Measurements from ENCODE around the gene SHBG.
"Not testable (repeated sequence)": the region's sequence is repeated elsewhere in the genome, so short reads cannot be mapped to it uniquely, and the experiment has no call there.

The SHBG gene

GRCh38 chr17:7611635-7612293, 18.2 kb upstream of the SHBG start:
- DNase-seq (ENCODE audit: extremely low read depth in 1 of 2, low read depth in 1 of 2) = no peak

GRCh38 chr17:7612294-7612640, 17.7 kb upstream of the SHBG start:
- no peak for DNase-seq (ENCODE audit: extremely low read depth in 1 of 2, low read depth in 1 of 2)

- DNase-seq (ENCODE audit: extremely low read depth in 1 of 2, low read depth in 1 of 2) = no peak
These were observed 16.0 kb upstream of the SHBG start for GRCh38 chr17:7613769-7614424.

GRCh38 chr17:7614425-7615264, 15.3 kb upstream of the SHBG start, which contains the start of gene FXR2:
Gene FXR2, minus strand, starts transcription at chr17:7614897. Its CDS starts 365 bp downstream, at chr17:7614532.
- DNase-seq (ENCODE audit: extremely low read depth in 1 of 2, low read depth in 1 of 2) = peak; percentile 93 to 98

GRCh38 chr17:7615265-7615747, 14.6 kb upstream of the SHBG start:
- no peak for DNase-seq (ENCODE audit: extremely low read depth in 1 of 2, low read depth in 1 of 2)

GRCh38 chr17:7618608-7619007, 11.3 kb upstream of the SHBG start:
- DNase-seq (ENCODE audit: extremely low read depth in 1 of 2, low read depth in 1 of 2) = no peak

- no peak for DNase-seq (ENCODE audit: extremely low read depth in 1 of 2, low read depth in 1 of 2)
These were observed 9.1 kb upstream of the SHBG start for GRCh38 chr17:7620835-7621234.

- no peak for DNase-seq (ENCODE audit: extremely low read depth in 1 of 2, low read depth in 1 of 2)
These were observed 6.3 kb upstream of the SHBG start for GRCh38 chr17:7623661-7624060.

- not testable (repeated sequence) for DNase-seq (ENCODE audit: extremely low read depth in 1 of 2, low read depth in 1 of 2)
These were observed 4.2 kb upstream of the SHBG start for GRCh38 chr17:7625749-7626148.

- DNase-seq (ENCODE audit: extremely low read depth in 1 of 2, low read depth in 1 of 2) = no peak
These were observed 3.6 kb upstream of the SHBG start for GRCh38 chr17:7626307-7626706.

- no peak for DNase-seq (ENCODE audit: extremely low read depth in 1 of 2, low read depth in 1 of 2)
These were observed 3.0 kb upstream of the SHBG start for GRCh38 chr17:7626956-7627249.

- DNase-seq (ENCODE audit: extremely low read depth in 1 of 2, low read depth in 1 of 2) = peak; percentile 68 to 70
These were observed 2.4 kb upstream of the SHBG start, which contains the start of gene SAT2 for GRCh38 chr17:7627250-7628121. Gene SAT2, minus strand, starts transcription at chr17:7627821. Its CDS starts 186 bp downstream, at chr17:7627635.

- no peak for DNase-seq (ENCODE audit: extremely low read depth in 1 of 2, low read depth in 1 of 2)
These were observed 1.8 kb downstream of the SHBG start for GRCh38 chr17:7631398-7632380.

GRCh38 chr17:7632492-7632894, 2.6 kb downstream of the SHBG start:
- no peak for DNase-seq (ENCODE audit: extremely low read depth in 1 of 2, low read depth in 1 of 2)

GRCh38 chr17:7633093-7633492, 3.2 kb downstream of the SHBG start:
- no peak for DNase-seq (ENCODE audit: extremely low read depth in 1 of 2, low read depth in 1 of 2)

- no peak for DNase-seq (ENCODE audit: extremely low read depth in 1 of 2, low read depth in 1 of 2)
These were observed 4.4 kb downstream of the SHBG start for GRCh38 chr17:7634384-7634783.

- DNase-seq (ENCODE audit: extremely low read depth in 1 of 2, low read depth in 1 of 2) = no peak
These were observed 6.2 kb downstream of the SHBG start for GRCh38 chr17:7636163-7636562.

GRCh38 chr17:7640783-7641182, 10.8 kb downstream of the SHBG start:
- DNase-seq (ENCODE audit: extremely low read depth in 1 of 2, low read depth in 1 of 2) = no peak

GRCh38 chr17:7641635-7642034, 11.7 kb downstream of the SHBG start:
- not testable (repeated sequence) for DNase-seq (ENCODE audit: extremely low read depth in 1 of 2, low read depth in 1 of 2)

- DNase-seq (ENCODE audit: extremely low read depth in 1 of 2, low read depth in 1 of 2) = no peak
These were observed 14.8 kb downstream of the SHBG start for GRCh38 chr17:7644775-7645174.

All from activated CD8-positive, alpha-beta memory T cell treated with anti-CD3 and anti-CD28 coated beads for 1 hour (primary cell).